GM19324 (cell line): Measurements from ENCODE around the gene EGLN3.
"Not testable (repeated sequence)": the region's sequence is repeated elsewhere in the genome, so short reads cannot be mapped to it uniquely, and the experiment has no call there.

Experiments
- ATAC-seq: cut with Tn5 transposase; IDR thresholded peaks from one replicate; pipeline ENCODE4 v1.9.1; 2021; ENCODE audit warnings: mild to moderate bottlenecking, moderate library complexity; ENCODE audit not compliant: unreplicated experiment, low FRiP score

The EGLN3 gene

DNA sequence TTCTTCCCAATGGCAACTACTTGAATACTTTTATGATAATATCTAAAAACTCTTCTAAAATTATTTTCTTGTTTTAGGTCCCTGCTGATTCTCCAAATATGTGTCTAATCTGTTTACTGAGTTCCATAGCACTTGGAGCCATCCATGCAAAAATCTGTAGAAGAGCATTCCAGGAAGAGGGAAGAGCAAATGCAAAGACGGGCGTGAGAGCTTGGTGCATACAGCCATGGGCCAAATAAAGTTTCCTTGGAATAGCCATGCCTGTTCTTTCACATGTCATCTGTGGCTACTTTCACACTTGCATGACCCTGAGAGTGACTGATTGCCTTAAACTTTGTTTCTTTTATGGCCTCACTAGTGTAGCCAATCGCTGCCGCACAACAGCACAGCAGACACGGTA, 13.0 kb upstream of the EGLN3 start:
- no peak for ATAC-seq

DNA sequence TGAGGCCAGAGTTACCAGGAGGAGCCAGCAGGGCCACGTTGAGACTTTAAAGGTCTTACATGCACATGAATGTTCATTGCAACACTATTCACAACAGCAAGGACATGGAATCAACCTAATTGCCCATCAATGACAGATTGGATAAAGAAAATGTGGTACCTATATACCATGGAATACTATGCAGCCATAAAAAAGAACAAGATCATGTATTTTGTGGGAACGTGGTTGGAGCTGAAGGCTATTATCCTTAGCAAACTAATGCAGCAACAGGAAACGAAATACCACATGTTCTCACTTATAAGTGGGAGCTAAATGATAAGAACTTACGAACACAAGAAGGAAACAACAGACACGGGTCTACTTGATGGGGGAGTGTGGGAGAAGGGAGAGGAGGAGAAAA, 11.6 kb upstream of the EGLN3 start:
- ATAC-seq = not testable (repeated sequence)

DNA sequence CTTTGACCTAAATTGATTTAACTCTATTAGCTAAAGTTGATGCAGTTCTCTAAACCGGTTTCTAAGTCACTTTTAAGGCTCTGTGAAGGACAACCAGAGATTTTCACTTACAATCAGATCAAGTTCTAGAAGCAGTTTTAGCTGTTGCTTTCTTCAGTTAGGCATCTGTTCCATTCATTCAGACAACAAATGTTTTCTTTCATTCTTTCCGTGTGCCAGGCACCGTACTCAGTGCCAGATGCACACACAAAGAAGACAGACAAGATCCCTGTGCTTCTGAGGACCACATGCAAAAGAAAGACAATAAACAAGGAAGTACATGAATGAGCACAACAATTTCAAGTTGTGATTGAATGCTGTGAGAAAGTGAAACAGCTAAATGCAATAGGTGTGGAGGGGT, 11.1 kb upstream of the EGLN3 start:
- no peak for ATAC-seq

DNA sequence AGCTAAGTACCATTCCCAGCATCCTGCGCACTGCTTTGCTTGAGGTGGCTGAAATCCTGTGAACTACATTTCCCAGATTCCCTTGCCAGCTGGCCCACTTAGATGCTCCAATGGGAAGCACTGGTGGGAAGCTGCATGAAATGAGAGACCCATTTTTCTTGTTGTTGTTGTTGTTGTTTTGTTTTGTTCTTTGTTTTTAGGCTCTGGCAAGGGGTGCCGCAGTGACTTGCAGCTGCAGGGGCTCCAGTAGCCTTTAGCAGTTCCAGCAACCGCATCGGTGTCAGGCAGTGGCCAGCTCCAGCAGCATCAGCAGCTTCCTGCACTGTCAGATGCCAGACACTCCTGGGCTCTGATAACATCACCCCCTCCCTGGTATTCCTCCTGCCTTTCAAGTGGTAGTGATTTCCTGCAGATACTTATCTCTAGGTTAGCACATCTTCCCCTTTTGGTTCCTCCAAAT, 8.8 kb upstream of the EGLN3 start:
- ATAC-seq = no peak

DNA sequence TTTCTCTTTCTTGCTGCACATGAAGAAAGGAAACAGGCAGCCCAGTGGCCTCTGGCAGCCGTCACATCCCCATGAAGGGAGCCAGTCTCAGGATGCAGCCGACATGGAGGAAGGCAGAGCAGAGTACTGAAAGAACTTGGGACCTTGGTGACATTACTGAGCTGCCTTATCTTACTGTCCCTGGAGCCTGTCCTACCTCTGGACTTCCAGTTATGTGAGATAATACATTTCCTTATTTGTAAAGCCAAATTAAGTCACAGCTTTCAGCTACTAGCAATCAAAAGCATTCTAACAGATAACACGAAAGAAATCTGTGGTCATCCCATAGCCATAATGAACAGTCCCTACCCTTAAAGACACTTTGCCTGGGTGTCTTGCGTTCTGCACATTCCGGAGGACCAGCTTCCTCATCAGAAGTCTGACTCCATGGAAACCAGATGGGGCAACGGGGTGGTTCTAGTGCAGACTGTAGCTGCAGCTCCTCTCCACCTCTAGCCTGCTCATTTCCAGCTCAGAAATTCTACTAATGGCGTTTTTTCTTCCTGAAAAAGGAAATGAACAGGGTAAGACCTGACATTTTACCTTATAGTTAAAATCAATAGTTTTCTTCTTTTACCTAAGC, 7.8 kb upstream of the EGLN3 start:
- ATAC-seq = no peak

DNA sequence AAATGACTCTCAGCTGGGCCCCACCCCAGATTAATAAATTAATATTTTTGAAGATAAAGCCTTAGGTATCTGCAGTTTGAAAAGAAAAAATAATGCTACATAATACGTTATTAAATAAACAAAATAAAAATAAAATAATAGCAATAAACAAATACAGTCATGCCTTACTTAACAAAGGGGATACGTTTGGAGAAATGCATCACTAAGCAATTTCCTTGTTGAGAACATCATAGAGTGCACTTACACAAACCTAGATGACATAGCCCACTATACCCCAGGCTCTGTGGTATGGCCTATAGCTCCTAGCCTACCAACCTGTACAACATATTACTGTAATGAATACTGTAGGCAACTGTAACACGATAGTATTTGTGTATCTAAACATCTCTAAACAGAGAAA, 7.1 kb upstream of the EGLN3 start:
- ATAC-seq = no peak

DNA sequence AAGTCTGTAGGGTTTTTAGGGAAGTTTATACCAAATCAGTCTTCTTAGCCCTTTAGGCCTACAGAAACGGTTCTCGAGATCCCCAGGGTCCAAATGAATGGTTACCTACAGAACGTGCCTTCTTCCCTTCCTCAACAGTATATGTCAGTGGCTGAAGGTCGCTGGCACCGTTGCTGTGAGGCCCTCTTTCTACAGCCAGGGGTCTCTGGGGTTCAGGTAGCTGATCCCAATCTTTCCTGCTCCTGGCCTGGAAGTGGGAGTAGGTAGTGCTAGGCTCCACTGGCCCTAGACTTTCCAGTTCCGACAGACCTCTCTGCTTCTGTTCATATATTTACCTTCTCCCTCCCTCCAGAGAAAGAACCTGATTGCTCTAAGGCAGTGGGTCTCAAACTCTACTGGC, 6.4 kb upstream of the EGLN3 start:
- ATAC-seq = no peak

DNA sequence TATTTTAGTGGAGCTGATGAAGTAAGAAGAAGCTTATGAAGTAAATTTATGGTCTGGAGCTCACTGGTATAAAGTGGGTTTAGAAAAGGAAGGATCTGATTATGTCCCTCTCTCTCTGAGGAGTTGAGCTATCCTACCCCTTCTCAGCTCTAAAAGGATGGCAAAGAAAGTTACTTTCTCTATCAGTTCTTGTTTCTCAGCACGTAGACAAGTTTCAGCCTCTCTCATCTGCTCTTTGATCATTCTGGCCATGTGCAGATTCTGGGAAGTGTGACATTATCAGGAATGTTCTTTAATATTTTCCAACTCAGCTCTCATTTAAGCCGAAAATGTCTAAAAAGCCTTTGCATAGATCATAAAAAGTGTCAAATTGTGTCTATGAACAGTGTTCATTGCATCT, 5.8 kb upstream of the EGLN3 start:
- ATAC-seq = no peak

DNA sequence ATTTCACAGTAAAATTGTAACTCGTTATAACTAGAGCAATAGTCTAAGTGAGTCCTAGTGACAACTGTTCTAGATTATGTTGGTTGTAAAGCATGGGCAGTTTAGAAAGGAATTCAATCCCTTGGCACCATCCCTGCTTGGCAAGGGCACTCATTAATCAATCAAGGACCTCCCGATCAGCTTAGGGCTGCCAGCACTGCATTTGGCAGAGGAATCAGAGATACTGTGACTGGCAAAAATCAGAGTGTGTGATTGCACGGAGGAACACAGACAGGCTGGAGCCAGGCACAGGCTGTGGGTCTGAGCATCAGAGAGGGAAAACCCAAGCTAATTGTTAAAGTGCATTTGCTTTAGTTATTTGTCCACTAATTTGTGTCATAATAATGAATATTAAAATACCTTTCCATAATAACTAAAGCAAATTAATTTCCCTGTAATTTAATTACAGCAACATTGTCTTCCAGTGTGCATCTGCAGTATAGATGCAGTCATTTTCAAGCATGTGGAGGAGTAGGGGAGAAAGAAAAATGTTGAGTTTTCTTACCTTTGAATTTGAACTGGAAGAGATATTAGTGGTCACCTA, 3.2 kb upstream of the EGLN3 start:
- ATAC-seq = no peak

DNA sequence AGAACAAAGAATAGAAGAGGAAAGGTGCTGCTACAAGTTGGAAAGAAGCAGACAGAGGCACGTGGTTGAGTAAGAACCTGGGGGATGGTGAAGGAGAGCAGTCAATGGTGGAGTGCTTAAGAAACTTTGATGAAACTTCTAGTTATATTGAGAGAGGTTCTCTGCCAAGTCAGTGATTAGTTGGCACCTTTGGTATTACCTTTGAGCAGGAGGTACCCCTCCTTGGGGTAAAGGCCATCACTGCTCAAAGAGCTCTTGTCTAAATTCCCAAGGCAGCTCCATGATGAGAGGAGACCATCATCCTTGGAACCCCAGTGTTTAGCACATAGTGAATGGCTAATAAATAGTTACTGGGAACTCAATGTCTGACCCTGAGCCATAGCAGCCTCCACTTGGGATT, 1.7 kb upstream of the EGLN3 start:
- ATAC-seq = no peak

DNA sequence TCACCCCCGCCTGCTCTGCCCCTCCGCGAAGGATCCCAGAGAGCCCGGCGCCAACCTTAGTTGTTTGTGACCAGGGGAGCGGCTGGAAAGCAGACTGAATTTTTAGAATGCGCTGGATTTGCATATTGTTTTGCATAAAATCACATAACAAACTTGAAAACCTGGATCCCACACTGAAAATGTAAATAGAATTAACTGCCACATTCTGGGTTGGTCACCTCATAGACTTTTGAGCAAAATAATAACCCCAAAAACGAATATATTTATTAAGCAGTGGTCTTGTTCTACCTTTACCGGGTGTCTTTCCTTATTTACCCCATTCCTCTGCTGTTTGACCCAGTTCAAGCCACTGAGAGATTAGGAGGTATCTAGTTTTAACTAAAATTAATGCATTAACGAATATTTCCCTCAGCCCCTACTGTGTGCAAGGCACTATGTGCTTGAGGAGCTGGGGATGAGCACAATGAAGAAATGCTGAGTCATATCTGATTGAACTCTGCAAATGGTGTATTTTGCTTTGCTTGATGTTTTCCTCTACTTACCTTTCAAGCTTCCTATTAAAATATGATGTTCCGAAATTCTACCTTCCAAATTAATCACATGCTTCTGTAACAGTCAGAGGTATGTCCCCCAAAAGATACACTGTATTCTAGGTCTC, 438 bp upstream of the EGLN3 start:
- no peak for ATAC-seq

DNA sequence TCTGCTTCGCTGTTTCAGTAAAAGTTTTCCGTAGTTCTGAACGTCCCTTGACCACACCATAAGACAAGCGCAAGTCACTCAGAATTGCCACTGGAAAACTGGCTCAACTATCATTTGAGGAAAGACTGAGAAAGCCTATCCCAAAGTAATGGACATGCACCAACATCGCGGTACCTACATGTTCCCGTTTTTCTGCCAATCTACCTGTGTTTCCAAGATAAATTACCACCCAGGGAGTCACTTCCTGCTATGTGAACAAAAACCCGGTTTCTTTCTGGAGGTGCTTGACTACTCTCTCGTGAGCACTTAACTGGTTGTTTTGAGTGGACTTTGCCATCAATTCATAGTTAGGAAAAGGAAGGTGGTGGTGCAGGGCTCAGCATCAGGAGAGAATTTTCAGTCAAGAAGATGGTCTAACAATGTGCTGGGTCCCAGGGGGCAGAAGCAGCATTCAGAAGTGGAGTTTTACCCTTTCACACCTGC, 1.4 kb downstream of the EGLN3 start:
- ATAC-seq = no peak

DNA sequence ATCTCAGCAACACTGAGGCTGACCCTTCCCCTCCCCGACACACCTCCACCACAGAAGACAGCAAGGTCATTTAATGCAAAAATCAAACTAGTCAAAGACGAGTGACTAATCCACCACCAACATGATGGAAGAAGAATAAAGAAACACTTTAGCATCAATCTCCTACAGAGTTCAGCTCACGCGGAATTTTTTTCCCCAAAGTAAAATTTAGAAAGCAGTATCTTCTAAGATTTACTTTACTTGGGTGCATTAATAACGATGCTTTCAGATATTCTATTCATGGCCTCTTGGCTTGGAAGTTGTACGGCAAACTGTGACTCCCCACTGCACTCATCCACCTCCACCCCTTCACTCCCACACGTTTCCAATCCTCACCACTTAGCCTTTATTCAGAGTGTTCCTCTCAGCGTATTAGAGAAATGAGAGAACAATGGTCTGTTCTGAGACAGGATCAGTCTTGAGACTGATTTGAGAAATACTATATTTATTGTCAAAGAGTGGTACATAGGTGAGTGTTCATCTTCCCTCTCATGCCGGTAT, 1.9 kb downstream of the EGLN3 start:
- ATAC-seq = no peak

DNA sequence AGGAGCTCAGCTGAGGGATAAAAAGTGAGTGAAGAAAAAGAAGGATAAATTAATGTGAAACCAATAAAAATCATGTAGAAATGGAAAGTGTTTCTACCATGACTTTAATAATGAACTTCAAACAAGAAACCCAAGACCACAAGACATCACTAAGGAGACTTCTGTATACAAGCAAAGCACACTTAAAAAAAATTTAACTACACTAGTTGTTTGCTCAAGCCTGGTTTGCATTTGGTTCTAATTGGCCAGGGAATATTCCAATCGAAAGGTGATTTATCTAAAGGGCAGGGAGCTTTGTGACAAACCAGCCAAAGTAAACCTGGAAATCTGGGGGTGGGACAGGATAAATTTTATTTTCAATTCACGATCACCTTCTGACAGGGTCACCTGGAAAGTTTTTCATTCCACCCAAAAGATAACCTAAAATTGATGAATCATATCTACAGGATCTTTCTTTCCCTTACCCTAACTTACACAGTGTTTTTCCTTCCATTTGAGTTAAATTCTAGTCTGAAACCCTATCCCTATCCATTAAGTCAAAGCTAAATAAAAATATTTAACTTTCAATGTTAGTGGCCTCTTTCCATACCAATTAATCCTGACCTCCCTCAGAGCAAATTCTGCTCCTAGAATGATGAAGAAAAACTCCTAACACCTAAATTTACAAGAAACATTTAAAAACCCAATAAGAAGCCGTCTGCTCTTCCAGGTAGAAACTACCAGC, 2.6 kb downstream of the EGLN3 start:
- no peak for ATAC-seq

DNA sequence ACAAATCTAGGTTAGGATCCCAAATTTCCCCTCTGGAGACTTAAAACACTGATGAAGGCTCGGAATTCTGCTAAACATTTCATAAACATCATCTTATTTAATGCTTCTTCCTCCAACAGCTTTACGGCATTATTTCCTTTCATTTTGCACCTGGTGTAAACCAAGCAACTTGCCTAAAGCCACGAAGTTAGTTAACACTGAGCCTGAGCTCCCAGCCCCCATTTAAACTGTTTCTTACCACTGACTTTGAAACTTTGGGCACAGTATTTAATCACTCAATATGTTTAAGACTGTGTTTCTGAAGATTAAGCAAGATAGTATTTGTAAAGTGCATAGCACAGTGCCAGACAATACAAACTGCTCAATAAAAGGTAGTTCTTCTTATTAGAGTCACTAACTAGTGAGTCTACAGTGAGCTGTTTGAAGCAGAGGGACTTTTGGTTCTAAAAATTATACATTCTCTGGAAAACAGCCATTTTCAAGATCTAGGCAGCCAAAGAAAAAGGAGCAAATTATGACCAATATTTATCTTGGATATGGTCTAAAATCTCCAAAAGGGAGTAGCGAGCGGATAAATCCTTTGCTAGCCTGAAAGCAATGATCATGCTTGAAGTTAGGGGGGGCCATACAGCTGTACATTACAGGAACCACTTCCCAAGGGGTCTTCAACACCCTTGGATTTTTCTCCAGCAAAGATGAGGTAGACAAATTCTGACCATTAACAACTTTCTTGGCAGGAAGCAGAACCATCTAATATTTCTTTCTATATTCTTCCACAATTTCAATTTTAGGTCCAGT, 4.0 kb downstream of the EGLN3 start:
- ATAC-seq = no peak

DNA sequence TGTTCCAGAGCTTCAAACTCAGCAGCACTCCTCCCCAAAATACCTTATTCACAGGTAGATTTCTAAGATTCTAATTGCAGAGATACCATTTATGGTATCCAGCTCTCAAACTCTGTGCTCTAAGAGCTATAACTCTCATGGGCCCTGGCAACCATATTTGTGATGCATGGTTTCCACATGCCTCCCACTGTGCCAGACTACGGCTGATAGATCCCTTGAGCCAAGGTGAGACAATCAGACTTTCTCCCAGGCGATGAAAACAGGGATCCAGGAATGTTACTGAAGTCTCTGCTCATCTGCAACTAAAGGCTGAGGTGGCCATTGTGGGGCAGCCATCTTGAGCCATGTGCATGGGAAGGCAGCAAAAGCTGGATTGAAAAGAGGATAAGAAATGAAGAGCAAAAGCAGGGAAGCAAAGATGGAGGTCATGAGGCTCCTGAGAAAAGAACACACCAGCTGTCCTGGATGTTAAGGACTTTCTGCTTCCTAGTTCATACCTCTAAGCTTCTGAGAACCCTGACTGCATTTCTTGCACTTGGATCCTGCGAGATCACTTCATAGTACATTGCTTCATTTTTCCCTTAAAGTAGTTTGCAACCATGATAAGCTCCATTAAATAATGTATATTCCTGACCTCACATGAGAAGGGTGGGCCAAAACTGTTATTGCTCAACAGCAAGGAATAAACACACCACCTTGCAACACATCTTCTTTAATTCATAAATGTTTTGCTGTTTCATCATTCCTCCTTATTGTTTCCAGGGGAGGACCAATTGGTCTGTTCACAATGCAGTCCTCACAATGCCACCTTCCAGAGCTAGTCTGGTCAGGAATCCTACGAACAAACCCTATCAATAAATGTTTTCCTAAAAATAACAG, 5.4 kb downstream of the EGLN3 start:
- no peak for ATAC-seq

DNA sequence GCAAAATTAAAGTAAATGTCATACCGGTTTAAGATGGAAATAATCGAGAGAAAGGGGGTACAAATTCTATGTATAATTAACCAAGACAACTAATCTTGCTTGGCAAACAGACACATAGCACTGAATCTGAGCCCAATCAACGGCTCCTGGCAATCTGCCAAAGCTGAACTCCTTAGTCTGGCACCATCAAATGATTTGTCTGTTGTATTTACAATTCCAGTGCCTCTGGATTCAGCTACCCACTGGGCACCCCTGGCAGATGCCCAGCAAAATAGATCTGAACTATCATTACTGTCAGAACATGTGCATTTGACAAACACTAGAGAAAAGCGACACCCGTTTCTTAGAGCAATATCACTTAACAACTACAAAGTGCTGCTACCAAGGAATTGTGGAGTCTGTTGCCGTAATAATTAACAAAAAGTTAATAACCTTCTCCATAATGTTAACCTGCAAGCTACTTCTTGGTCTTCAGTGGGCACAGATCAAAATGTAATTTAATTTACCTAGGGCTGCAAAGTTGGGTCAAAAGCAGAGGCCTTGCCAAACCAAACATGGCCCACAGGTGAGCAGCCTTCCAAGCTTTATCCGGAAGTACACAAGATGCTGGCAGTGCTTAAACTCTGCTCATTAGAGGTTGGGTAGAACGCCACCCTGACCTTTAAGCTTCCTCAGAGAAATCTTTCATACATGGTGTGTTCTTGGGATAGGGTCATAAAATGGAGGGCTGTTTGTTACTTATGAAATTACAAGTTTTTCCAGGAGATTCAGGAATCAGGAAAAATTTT, 7.6 kb downstream of the EGLN3 start:
- no peak for ATAC-seq

DNA sequence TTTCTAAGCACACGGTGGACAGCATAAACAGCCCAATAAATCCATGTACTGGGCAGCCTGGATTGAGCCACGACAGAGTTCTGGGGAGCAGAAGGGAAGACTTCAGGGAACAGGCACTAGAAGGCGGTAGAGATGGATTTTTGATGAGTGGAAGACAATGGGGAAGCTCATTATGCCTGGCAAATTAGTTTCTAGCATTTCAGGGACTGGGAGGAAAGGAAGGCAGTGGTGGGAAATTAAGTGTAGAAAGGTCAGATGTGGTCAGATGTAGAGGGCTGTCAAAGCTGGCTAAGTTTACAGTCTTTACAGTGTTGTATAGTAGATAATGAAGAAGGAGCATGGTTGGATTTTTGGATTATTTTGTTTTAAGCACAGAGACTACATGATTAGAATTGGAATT, 9.2 kb downstream of the EGLN3 start:
- no peak for ATAC-seq
